K562 (cell line): ENCODE measurements around the gene LMBR1L. TPM values are rescaled to one million over a fixed set of nuclear protein-coding genes. Genes with fewer than 3 reads are reported as not detected.

Source experiments
- LCOR ChIP-seq: sonication (generic); formaldehyde crosslinking; IDR thresholded peaks from 2 replicates; pipeline ENCODE4 v1.8.0; 2022; ENCODE audit warnings: mild to moderate bottlenecking, missing genetic modification reagents
- NEUROD1 ChIP-seq: fragments of 150-350 bp; IDR thresholded peaks from 2 replicates; pipeline ENCODE4 v1.6.1; 2014; ENCODE audit warnings: borderline replicate concordance, low read length, low read depth; ENCODE audit not compliant: partially characterized antibody
- RFX1 ChIP-seq: fragments of 450-650 bp; IDR thresholded peaks from 2 replicates; pipeline ENCODE4 v1.6.1; 2016; ENCODE audit warnings: mild to moderate bottlenecking, moderate library complexity
- SRSF9 ChIP-seq: fragments of 200-400 bp; formaldehyde crosslinking; IDR thresholded peaks from 2 replicates; pipeline ENCODE4 v1.6.1; 2017; ENCODE audit warnings: low read depth, low read length, borderline replicate concordance
- TFAM ChIP-seq: fragments of 250-450 bp; sonication (Bioruptor Pico); conservative IDR thresholded peaks from 2 replicates; pipeline ENCODE4 v1.5.0; 2021; ENCODE audit warnings: mild to moderate bottlenecking, moderate library complexity
- TOE1 ChIP-seq, 2 experiments: fragments of 450-650 bp in 1 of 2; sonication (generic) in 1 of 2; formaldehyde crosslinking in 1 of 2; IDR thresholded peaks; 2 replicates each; pipeline versions ENCODE4 v1.7.1 to v1.8.0; 2016 to 2022; ENCODE audit warnings: borderline replicate concordance in 2 of 2, mild to moderate bottlenecking in 2 of 2, antibody characterized with exemption in 1 of 2, inconsistent platforms in 1 of 2, low read depth in 1 of 2, missing genetic modification reagents in 1 of 2, moderate library complexity in 1 of 2
- U2AF1 ChIP-seq: fragments of 200-400 bp; formaldehyde crosslinking; optimal IDR thresholded peaks from 2 replicates; pipeline ENCODE3; 2017; ENCODE audit warnings: mild to moderate bottlenecking, low read depth, low read length, moderate library complexity
- polyA plus RNA-seq, 8 experiments: library from polyadenylated mRNA; depleted of rRNA in 4 of 8; stranded (reverse) in 5 of 8; unstranded in 3 of 8; fragments of >200 nt; fragmentation: Nextera tagmentation in 2 of 8; fragmentation: Illumina TruSeq in 1 of 8; extraction: Ambion mirVana in 2 of 8; extraction: Trizol in 1 of 8; gene quantifications; 2 replicates each; pipeline versions ENCODE4 v1.2.1 to v1.2.3, GENCODE V29; 2011 to 2014; ENCODE audit warnings: inconsistent platforms in 1 of 8, missing spikeins in 1 of 8
- total RNA-seq, 7 experiments: library from RNA; depleted of rRNA in 6 of 7; stranded (reverse); fragments of >200 nt in 6 of 7; fragmentation: Illumina TruSeq in 2 of 7; extraction: Trizol in 2 of 7; gene quantifications; 2 replicates each; pipeline versions ENCODE4 v1.2.1 to v1.2.3, GENCODE V29; 2011 to 2021; ENCODE audit warnings: low replicate concordance in 1 of 7
- TF ChIP-seq, protein P1 (sequence below): fragments of 250-450 bp; sonication (Bioruptor Pico); IDR thresholded peaks from 2 replicates; pipeline ENCODE4 v1.4.0; 2020
- TF ChIP-seq, protein P2 (sequence below), 2 experiments: fragments of 450-650 bp in 1 of 2; IDR thresholded peaks; 2 replicates each; pipeline ENCODE4 v1.6.1; 2011 to 2017; ENCODE audit warnings: low read depth in 2 of 2, antibody characterized with exemption in 1 of 2, borderline replicate concordance in 1 of 2, low read length in 1 of 2, mild to moderate bottlenecking in 1 of 2, mixed read lengths in 1 of 2; ENCODE audit not compliant: control insufficient read depth in 1 of 2
- TF ChIP-seq, protein P3 (sequence below): fragments of 450-650 bp; formaldehyde crosslinking; IDR thresholded peaks from 2 replicates; pipeline ENCODE4 v1.4.0; 2020; ENCODE audit warnings: mild to moderate bottlenecking, moderate library complexity
- TF ChIP-seq, protein P4 (sequence below): fragments of 250-450 bp; sonication (Bioruptor Pico); IDR thresholded peaks from 2 replicates; pipeline ENCODE4 v1.4.0; 2020; ENCODE audit warnings: mild to moderate bottlenecking, moderate library complexity

LMBR1L gene
- total and polyA plus RNA-seq, 9 of the 15 experiments (the other 6 are each of a cell fraction or from before 2014, with no cell fraction given), result 2.5 to 57.0 (median 31.1) TPM

DNA sequence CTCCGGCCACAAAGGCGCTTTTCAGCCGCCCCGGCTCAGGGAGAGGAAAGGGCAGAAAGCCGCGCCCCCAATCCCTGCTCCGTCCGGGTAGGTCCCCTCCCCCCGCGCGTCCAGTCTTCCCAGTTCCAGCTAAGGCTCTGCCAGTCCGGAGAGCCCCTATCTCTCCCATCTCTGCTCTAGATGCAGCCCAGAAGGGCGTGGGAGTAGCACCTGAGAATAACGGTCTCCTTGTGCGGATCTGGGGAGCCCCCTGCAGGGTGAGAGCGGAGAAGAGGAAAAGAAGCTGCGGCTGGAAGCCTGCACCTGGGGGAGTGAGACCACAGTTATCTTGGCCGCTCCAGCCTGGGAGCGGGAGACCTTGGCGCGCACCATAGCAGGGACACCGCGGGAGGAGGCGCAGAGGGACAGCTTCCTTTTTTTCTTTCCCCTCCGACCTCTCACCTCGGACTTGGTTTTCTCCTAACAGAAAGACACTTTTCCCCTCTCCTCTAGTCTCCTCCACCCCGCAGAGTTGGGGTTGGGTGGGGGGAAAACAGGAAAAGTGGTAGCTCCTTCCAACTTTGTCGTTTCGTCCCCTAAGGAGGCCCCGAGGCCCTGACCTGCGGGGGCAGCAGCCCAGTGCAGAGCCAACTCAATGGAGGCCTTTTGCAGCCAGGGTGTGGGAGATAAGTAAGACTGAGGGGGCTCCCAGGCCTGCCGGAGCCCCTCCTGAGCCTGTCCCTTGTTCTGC lies 18.4 kb downstream of the LMBR1L start (continued):
- TF ChIP-seq, protein P1, sequence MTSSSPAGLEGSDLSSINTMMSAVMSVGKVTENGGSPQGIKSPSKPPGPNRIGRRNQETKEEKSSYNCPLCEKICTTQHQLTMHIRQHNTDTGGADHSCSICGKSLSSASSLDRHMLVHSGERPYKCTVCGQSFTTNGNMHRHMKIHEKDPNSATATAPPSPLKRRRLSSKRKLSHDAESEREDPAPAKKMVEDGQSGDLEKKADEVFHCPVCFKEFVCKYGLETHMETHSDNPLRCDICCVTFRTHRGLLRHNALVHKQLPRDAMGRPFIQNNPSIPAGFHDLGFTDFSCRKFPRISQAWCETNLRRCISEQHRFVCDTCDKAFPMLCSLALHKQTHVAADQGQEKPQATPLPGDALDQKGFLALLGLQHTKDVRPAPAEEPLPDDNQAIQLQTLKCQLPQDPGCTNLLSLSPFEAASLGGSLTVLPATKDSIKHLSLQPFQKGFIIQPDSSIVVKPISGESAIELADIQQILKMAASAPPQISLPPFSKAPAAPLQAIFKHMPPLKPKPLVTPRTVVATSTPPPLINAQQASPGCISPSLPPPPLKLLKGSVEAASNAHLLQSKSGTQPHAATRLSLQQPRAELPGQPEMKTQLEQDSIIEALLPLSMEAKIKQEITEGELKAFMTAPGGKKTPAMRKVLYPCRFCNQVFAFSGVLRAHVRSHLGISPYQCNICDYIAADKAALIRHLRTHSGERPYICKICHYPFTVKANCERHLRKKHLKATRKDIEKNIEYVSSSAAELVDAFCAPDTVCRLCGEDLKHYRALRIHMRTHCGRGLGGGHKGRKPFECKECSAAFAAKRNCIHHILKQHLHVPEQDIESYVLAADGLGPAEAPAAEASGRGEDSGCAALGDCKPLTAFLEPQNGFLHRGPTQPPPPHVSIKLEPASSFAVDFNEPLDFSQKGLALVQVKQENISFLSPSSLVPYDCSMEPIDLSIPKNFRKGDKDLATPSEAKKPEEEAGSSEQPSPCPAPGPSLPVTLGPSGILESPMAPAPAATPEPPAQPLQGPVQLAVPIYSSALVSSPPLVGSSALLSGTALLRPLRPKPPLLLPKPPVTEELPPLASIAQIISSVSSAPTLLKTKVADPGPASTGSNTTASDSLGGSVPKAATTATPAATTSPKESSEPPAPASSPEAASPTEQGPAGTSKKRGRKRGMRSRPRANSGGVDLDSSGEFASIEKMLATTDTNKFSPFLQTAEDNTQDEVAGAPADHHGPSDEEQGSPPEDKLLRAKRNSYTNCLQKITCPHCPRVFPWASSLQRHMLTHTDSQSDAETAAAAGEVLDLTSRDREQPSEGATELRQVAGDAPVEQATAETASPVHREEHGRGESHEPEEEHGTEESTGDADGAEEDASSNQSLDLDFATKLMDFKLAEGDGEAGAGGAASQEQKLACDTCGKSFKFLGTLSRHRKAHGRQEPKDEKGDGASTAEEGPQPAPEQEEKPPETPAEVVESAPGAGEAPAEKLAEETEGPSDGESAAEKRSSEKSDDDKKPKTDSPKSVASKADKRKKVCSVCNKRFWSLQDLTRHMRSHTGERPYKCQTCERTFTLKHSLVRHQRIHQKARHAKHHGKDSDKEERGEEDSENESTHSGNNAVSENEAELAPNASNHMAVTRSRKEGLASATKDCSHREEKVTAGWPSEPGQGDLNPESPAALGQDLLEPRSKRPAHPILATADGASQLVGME (CRISPR knock-in tag), result no peak; the same call in 1 of the 2 replicates
- TF ChIP-seq RFX1 (no peak), U2AF1 (no peak), TFAM (CRISPR knock-in tag) (no peak), LCOR (CRISPR knock-in tag) (no peak; the same call in 1 of the 2 replicates), NEUROD1 (peak; percentile 87), TOE1 (IDR thresholded peaks at IDR 0.05; ENCODE audit: borderline replicate concordance) (peak; percentile 82), TOE1 (CRISPR knock-in tag; IDR thresholded peaks at IDR 0.05; ENCODE audit: borderline replicate concordance, low read depth) (peak; percentile 91; the same call in 1 of the 2 replicates), SRSF9 (no peak)
- TF ChIP-seq, protein P2, sequence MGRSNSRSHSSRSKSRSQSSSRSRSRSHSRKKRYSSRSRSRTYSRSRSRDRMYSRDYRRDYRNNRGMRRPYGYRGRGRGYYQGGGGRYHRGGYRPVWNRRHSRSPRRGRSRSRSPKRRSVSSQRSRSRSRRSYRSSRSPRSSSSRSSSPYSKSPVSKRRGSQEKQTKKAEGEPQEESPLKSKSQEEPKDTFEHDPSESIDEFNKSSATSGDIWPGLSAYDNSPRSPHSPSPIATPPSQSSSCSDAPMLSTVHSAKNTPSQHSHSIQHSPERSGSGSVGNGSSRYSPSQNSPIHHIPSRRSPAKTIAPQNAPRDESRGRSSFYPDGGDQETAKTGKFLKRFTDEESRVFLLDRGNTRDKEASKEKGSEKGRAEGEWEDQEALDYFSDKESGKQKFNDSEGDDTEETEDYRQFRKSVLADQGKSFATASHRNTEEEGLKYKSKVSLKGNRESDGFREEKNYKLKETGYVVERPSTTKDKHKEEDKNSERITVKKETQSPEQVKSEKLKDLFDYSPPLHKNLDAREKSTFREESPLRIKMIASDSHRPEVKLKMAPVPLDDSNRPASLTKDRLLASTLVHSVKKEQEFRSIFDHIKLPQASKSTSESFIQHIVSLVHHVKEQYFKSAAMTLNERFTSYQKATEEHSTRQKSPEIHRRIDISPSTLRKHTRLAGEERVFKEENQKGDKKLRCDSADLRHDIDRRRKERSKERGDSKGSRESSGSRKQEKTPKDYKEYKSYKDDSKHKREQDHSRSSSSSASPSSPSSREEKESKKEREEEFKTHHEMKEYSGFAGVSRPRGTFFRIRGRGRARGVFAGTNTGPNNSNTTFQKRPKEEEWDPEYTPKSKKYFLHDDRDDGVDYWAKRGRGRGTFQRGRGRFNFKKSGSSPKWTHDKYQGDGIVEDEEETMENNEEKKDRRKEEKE (IDR thresholded peaks at IDR 0.05; ENCODE audit: borderline replicate concordance in 1 of 2, control insufficient read depth in 1 of 2, low read depth in 2 of 2, low read length in 1 of 2), result peak; percentile 33 to 83; a peak in 1 of 4 replicates
- TF ChIP-seq, protein P3, sequence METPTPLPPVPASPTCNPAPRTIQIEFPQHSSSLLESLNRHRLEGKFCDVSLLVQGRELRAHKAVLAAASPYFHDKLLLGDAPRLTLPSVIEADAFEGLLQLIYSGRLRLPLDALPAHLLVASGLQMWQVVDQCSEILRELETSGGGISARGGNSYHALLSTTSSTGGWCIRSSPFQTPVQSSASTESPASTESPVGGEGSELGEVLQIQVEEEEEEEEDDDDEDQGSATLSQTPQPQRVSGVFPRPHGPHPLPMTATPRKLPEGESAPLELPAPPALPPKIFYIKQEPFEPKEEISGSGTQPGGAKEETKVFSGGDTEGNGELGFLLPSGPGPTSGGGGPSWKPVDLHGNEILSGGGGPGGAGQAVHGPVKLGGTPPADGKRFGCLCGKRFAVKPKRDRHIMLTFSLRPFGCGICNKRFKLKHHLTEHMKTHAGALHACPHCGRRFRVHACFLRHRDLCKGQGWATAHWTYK, result no peak; the same call in 1 of the 2 replicates
- TF ChIP-seq, protein P4, sequence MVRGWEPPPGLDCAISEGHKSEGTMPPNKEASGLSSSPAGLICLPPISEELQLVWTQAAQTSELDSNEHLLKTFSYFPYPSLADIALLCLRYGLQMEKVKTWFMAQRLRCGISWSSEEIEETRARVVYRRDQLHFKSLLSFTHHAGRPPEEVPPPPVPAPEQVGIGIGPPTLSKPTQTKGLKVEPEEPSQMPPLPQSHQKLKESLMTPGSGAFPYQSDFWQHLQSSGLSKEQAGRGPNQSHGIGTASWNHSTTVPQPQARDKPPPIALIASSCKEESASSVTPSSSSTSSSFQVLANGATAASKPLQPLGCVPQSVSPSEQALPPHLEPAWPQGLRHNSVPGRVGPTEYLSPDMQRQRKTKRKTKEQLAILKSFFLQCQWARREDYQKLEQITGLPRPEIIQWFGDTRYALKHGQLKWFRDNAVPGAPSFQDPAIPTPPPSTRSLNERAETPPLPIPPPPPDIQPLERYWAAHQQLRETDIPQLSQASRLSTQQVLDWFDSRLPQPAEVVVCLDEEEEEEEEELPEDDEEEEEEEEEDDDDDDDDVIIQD (CRISPR knock-in tag), result no peak
